Measurements from ENCODE around the gene KRTAP10-3.
"Not testable (repeated sequence)": the region's sequence is repeated elsewhere in the genome, so short reads cannot be mapped to it uniquely, and the experiment has no call there.

Gene KRTAP10-3

GRCh38 chr21:44593598-44594405 lies 35.2 kb upstream of the KRTAP10-3 start:
- no peaks in the 10 kb centered on the region for H3K36me3 Mint-ChIP-seq
- H3K4me1 Mint-ChIP-seq = no peaks in the 10 kb centered on the region
- ATAC-seq (replicated peaks) (no peak), DNase-seq (no peak)
- peaks cover 32 to 37% of the 10 kb centered on the region in 2 donors for H3K27me3 Mint-ChIP-seq
- H3K4me3 Mint-ChIP-seq = no peak overlapping the region
- no peak overlapping the region for H3K27ac Mint-ChIP-seq
- H3K9me3 Mint-ChIP-seq = peaks cover 4% of the 10 kb centered on the region in 2 donors

- no peak for DNase-seq
- peaks cover 25 to 28% of the 10 kb centered on the region in 2 donors for H3K27me3 Mint-ChIP-seq
- ATAC-seq (replicated peaks) = no peak
- no peak within 1 kb of the TSS for H3K4me3 Mint-ChIP-seq
- H3K4me1 Mint-ChIP-seq = no peaks in the 10 kb centered on the region
- H3K9me3 Mint-ChIP-seq = no peaks in the 10 kb centered on the region
- no peaks in the 10 kb centered on the region for H3K36me3 Mint-ChIP-seq
- no peak within 1 kb of the TSS for H3K27ac Mint-ChIP-seq
These were observed 34.1 kb upstream of the KRTAP10-3 start, which contains the start of gene KRTAP10-6 for GRCh38 chr21:44592446-44593311. TSS of gene KRTAP10-6 (minus strand) at chr21:44592505. CDS start at chr21:44592484, 21 bp downstream.

GRCh38 chr21:44591801-44592130 lies 33.2 kb upstream of the KRTAP10-3 start:
- H3K4me3 Mint-ChIP-seq; ATAC-seq (replicated peaks); DNase-seq; H3K36me3 Mint-ChIP-seq; H3K4me1 Mint-ChIP-seq; H3K27ac Mint-ChIP-seq; H3K9me3 Mint-ChIP-seq: not testable (repeated sequence)
- peaks cover 32 to 36% of the 10 kb centered on the region in 2 donors for H3K27me3 Mint-ChIP-seq

GRCh38 chr21:44590897-44591800 lies 32.6 kb upstream of the KRTAP10-3 start:
- not testable (repeated sequence) for H3K27ac Mint-ChIP-seq; H3K4me1 Mint-ChIP-seq; H3K4me3 Mint-ChIP-seq; ATAC-seq (replicated peaks); H3K36me3 Mint-ChIP-seq; H3K9me3 Mint-ChIP-seq; DNase-seq
- peaks cover 38 to 42% of the 10 kb centered on the region in 2 donors for H3K27me3 Mint-ChIP-seq

DNA sequence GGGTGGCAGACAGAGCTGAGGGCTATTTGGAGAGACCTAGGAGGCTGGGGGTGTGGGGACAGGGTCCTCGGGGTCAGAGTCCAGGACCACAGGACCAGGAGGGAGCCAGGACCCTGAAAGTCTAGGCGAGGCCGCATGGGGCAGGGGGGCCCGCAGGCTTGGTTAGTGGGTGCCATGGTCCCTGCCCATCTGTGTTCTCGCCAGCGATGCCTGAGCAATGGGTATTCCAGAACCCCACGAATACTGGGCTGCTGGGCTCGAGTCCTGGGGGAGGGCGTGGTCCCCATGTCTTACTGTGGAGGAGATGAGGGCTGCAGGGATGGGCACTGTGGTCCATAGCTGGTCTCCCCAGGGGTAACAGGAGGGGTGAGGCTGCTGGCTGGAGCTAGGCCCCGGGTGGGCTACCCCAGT lies 31.7 kb upstream of the KRTAP10-3 start:
- Mint-ChIP-seq H3K27me3 (peaks cover 46 to 50% of the 10 kb centered on the region in 2 donors), H3K27ac (no peak overlapping the region), H3K36me3 (no peaks in the 10 kb centered on the region), H3K4me1 (no peaks in the 10 kb centered on the region), H3K9me3 (no peaks in the 10 kb centered on the region), H3K4me3 (no peak overlapping the region)
- no peak for ATAC-seq (replicated peaks)
- no peak for DNase-seq

DNA sequence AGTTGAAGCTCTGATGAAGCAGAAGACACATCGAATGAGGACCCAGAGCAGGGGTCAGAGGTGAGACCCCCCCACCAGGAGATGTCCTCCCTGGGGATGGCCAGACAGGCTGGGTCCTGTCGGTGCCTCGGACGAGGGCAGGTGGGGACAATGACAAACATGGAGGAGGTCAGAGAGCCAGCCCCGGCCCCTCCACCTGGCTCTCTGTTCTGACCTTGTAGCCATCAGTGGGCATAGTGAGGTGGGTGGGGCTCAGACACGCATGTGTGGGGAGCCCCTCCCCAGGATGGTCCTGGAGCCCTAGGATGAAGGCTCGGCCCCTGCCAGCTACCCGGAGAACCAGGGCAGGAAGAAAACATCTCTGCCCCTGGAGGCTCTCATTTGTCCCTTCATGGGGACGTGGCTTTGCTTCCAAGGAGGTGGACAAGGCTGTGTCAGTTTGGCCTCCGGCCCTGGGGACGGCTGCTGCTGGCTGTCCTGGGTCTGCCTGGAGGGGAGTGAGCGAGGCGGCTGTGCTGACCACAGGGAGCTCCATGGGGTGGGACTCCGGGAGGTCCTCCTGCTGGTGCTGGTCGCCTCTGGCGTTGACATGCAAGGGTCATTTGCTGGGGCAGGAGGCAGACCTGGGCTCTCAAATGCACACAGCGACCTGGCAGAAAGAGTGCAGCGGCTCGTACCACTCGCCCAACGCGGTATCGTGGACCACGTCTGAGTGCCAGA lies 31.2 kb upstream of the KRTAP10-3 start:
- no peaks in the 10 kb centered on the region for H3K36me3 Mint-ChIP-seq
- ATAC-seq (replicated peaks) (no peak), DNase-seq (no peak)
- H3K4me1 Mint-ChIP-seq = no peaks in the 10 kb centered on the region
- peaks cover 45 to 55% of the 10 kb centered on the region in 2 donors for H3K27me3 Mint-ChIP-seq
- H3K4me3 Mint-ChIP-seq = no peak overlapping the region
- H3K9me3 Mint-ChIP-seq = no peaks in the 10 kb centered on the region
- no peak overlapping the region for H3K27ac Mint-ChIP-seq

DNA sequence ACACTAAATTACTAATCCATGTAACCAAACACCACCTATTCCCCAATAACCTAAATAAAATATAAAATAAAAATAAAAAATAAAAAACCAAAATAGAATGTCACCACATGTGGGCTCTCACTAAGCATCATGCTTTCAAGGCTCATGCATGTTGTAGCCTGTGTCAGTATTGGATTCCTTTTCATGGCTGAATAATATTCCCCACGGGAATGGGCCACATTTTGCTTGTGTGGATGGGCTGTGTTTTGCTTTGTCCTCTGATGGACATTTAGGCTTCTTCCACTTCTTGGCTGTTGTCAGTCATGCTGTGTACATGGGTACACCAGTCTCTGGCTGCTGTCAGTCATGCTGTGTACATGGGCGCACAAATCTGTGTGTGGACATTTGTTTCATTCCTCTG lies 30.5 kb upstream of the KRTAP10-3 start:
- H3K36me3 Mint-ChIP-seq = no peaks in the 10 kb centered on the region
- ATAC-seq (replicated peaks) (no peak), DNase-seq (no peak)
- H3K27me3 Mint-ChIP-seq = peaks cover 50 to 61% of the 10 kb centered on the region in 2 donors
- H3K4me3 Mint-ChIP-seq = no peak overlapping the region
- H3K4me1 Mint-ChIP-seq = no peaks in the 10 kb centered on the region
- H3K9me3 Mint-ChIP-seq = no peaks in the 10 kb centered on the region
- no peak overlapping the region for H3K27ac Mint-ChIP-seq

GRCh38 chr21:44585892-44586291 lies 27.3 kb upstream of the KRTAP10-3 start:
- Mint-ChIP-seq H3K36me3 (peaks cover 3 to 7% of the 10 kb centered on the region in 2 donors), H3K4me1 (no peaks in the 10 kb centered on the region), H3K27ac (no peak overlapping the region)

GRCh38 chr21:44583800-44584147 lies 25.2 kb upstream of the KRTAP10-3 start:
- peaks cover 0 to 3% of the 10 kb centered on the region in 2 donors for H3K4me1 Mint-ChIP-seq
- no peak overlapping the region for H3K4me3 Mint-ChIP-seq
- H3K36me3 Mint-ChIP-seq = peaks cover 10 to 21% of the 10 kb centered on the region in 2 donors
- H3K27ac Mint-ChIP-seq = no peak overlapping the region
- H3K27me3 Mint-ChIP-seq = peaks cover 53 to 62% of the 10 kb centered on the region in 2 donors
- no peak for DNase-seq
- ATAC-seq (replicated peaks) = no peak
- H3K9me3 Mint-ChIP-seq = peaks cover 25 to 32% of the 10 kb centered on the region in 2 donors

More at GRCh38 chr21:44585892-44586291, 27.3 kb upstream of the KRTAP10-3 start:
- Mint-ChIP-seq H3K4me3 (no peak overlapping the region), H3K27me3 (peaks cover 49 to 65% of the 10 kb centered on the region in 2 donors), H3K9me3 (peaks cover 12 to 23% of the 10 kb centered on the region in 2 donors)
- DNase-seq = no peak
- no peak for ATAC-seq (replicated peaks)

DNA sequence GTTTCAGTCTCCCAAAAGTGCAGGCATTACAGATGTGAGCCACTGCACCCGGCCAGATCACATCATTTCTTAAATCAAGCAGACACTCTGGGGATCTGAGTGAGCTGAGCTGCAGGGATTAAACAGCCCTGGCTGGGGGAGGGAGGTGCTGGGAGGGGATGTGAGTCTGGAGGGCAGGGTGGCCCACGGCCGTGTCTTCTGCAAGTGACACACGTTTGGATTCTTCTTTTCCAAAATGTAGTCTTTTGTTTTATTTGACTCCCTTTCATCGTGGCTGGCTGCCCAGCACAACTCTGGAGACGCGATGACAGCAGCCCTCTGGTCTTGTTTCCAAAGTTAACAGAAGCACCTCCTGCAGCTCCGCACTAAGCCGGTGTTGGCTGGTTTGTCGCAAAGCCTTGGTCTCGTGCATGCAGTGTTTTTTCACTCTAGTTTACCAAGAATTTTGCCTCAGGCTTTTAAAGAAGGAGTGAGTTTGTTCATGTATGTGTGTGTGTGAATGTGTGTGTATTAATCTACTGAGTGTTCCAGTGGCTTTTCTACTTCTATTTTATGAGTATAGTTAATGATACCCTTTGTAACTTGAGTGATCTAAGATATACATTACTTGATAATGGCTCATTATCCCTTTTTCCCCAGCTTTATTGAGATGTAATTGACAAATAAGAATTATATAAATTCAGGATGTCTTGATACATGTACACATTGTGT lies 24.6 kb upstream of the KRTAP10-3 start:
- Mint-ChIP-seq H3K27me3 (peaks cover 55 to 63% of the 10 kb centered on the region in 2 donors), H3K4me3 (no peak overlapping the region), H3K4me1 (peaks cover 0 to 3% of the 10 kb centered on the region in 2 donors), H3K36me3 (peaks cover 10 to 21% of the 10 kb centered on the region in 2 donors), H3K27ac (no peak overlapping the region), H3K9me3 (peaks cover 27 to 32% of the 10 kb centered on the region in 2 donors)
- DNase-seq (no peak), ATAC-seq (replicated peaks) (no peak)

GRCh38 chr21:44582055-44582454 lies 23.5 kb upstream of the KRTAP10-3 start:
- Mint-ChIP-seq H3K27me3 (peaks cover 53 to 59% of the 10 kb centered on the region in 2 donors), H3K4me3 (no peak overlapping the region), H3K4me1 (peaks cover 0 to 3% of the 10 kb centered on the region in 2 donors), H3K27ac (no peak overlapping the region), H3K9me3 (peaks cover 36 to 41% of the 10 kb centered on the region in 2 donors), H3K36me3 (peaks cover 12 to 25% of the 10 kb centered on the region in 2 donors)
- DNase-seq = no peak
- no peak for ATAC-seq (replicated peaks)

DNA sequence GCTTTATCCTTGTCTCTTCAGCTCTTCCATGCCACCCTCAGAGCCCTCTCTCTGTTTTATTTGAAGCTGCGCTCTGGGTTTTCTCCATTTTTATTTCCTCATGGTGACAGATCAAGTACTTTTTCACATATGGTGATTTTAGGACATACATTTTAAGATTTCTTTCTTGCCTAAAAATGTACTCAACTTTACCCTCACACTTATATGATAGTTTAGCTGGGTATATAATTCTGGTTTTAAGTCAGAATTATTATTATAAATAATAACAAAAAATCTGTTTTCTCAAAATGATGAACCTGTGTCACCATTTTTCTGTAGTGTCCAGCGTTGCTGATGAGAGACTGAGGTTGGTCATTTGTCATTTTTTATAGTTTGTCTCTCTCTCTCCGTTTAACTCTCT lies 22.6 kb upstream of the KRTAP10-3 start:
- Mint-ChIP-seq H3K27ac (no peak overlapping the region), H3K27me3 (peaks cover 44 to 50% of the 10 kb centered on the region in 2 donors), H3K4me3 (no peak overlapping the region), H3K9me3 (peaks cover 38 to 41% of the 10 kb centered on the region in 2 donors), H3K36me3 (peaks cover 12 to 25% of the 10 kb centered on the region in 2 donors), H3K4me1 (peaks cover 0 to 3% of the 10 kb centered on the region in 2 donors)
- ATAC-seq (replicated peaks) (no peak), DNase-seq (no peak)

Measured in stimulated activated naive B cell treated with anti-CD40 and anti-IgM and Interleukin-4, amounts not matched to agents 10 μg/mL and 1 μg/mL and 100 μg/mL, for 72 hours (primary cell).